ENCODE measurements around the gene SREK1IP1.

SREK1IP1 gene

GRCh38 chr5:64685866-64686265 lies 82.6 kb downstream of the SREK1IP1 start:
- no peak for DNase-seq (ENCODE audit: low read depth in 2 of 2)

- no peak for DNase-seq (ENCODE audit: low read depth in 2 of 2)
These were observed 85.9 kb downstream of the SREK1IP1 start for GRCh38 chr5:64682608-64683007.

GRCh38 chr5:64680289-64680688 lies 88.2 kb downstream of the SREK1IP1 start:
- DNase-seq (ENCODE audit: low read depth in 2 of 2): no peak

DNA sequence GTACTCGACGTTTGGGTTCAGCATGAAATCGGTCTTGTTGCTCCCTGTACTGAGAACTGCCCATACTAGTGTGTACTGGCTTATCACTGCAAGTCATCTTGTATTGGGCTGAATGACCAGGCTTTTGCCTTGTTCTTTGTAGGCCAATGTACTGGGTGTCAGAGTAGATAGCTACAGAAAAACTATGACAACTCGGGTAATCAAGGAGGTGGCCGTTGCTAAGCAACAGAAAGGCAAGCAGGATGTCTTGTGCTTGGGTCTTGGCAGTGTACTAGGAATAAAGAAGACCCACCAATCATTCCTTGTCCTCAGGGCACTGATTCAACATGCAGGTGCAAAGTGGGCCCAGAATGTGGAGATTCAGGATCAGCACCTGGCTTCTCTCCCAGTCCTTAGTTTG lies 90.1 kb downstream of the SREK1IP1 start:
- DNase-seq (ENCODE audit: low read depth in 2 of 2): no peak

- DNase-seq (ENCODE audit: low read depth in 2 of 2): no peak
These were observed 96.8 kb downstream of the SREK1IP1 start for GRCh38 chr5:64671678-64672077.

- no peak for DNase-seq (ENCODE audit: low read depth in 2 of 2)
These were observed 98.2 kb downstream of the SREK1IP1 start for GRCh38 chr5:64670277-64670676.
